ENCODE data around the gene ZDHHC11. TPM values are rescaled to one million over a fixed set of nuclear protein-coding genes. Genes with fewer than 3 reads are reported as not detected.
"Not testable (repeated sequence)": the region's sequence is repeated elsewhere in the genome, so short reads cannot be mapped to it uniquely, and the experiment has no call there.

Gene ZDHHC11
- total RNA-seq, 2 donors from 2014 or later: 10.8 to 16.2 TPM

DNA sequence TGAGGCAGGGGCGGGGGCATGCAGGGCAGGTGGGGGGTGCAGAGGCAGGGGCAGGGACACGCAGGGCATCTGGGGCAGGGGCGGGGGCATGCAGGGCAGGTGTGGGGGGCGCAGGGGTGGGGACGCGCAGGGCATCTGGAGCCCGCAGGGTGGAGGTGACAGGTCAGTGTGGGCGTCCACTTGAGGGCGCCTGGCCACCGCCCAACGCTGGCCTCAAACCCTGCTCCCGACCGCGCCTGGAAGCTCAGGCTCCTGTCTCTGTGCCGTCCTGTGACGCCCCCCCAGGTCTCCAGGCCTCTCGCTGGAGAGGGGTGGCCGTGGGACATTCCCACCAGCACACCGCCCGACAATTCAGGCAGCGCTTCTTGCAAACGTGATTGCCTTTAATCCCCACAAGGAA lies 6.9 kb downstream of the ZDHHC11 start:
- H3K27me3 ChIP-seq, H3K4me1 ChIP-seq, H3K27ac ChIP-seq, H3K9me3 ChIP-seq, H3K4me3 ChIP-seq: not testable (repeated sequence)
- DNase-seq (ENCODE audit: low spot score): peak; percentile 54
- H3K36me3 ChIP-seq: peaks cover 10% of the 10 kb centered on the region

DNA sequence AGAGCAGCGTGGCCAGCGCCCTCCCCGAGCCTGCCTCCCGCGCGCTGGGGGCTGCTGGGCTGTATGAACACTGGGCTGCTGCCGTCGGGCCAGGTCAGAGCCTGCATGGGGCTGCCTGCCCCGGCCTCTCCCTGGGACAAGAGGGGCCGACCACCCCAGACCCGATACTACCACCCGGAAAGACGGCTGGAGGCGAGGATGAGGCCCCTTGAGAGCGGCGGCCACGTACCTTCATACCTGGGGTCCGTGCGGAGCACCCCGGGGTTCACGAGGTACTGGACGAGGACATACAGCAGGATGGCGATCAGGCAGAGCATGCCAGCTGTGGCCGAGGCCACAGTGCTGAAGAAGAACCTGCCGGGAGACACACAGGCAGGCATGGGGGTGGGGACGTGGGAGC lies 7.4 kb downstream of the ZDHHC11 start:
- not testable (repeated sequence) for H3K27me3 ChIP-seq; H3K4me3 ChIP-seq; H3K9me3 ChIP-seq; H3K27ac ChIP-seq; H3K4me1 ChIP-seq; DNase-seq (ENCODE audit: low spot score)
- peaks cover 10% of the 10 kb centered on the region for H3K36me3 ChIP-seq

DNA sequence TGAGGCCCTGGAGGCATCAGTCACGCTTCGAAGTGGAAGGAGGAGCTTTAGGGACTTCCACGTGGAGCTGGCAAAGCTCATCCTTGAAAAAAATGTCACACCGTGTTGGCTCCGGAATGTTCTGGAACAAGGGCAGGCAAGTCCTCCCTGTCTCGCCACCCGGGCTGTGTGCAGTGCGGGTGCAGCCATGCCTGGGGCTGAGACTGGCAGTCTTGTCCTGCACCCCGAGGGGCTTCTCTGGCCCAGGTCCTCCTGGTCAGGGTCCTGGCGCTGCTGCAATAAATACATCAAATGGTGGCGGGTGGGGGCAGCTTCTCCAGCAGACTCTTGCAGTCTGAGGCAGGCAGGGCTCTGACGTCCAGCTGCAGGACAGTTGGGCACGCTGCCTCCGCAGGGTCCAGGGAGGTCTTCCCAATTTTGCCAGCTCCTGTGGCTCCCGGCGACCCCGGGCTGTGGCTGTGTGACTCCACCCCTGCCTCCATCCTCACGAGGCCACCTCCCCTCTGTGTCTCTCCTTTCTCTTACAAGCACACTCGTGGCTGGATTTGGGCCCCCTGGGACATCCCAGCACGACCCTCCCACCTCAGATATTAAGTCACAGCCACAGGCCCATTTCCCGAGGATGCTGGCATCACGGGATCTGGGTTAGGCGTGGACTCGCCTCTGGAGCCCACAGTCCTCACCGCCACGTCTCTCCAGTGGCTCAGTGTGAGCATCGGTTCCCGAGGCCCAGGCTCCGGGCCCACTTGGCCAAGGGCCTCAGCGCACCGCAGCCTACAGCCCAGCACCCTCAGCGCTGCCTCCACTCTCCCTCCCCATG lies 8.2 kb downstream of the ZDHHC11 start:
- peaks cover 10% of the 10 kb centered on the region for H3K36me3 ChIP-seq
- H3K9me3 ChIP-seq; H3K27ac ChIP-seq; DNase-seq (ENCODE audit: low spot score); H3K4me1 ChIP-seq; H3K4me3 ChIP-seq; H3K27me3 ChIP-seq: not testable (repeated sequence)

DNA sequence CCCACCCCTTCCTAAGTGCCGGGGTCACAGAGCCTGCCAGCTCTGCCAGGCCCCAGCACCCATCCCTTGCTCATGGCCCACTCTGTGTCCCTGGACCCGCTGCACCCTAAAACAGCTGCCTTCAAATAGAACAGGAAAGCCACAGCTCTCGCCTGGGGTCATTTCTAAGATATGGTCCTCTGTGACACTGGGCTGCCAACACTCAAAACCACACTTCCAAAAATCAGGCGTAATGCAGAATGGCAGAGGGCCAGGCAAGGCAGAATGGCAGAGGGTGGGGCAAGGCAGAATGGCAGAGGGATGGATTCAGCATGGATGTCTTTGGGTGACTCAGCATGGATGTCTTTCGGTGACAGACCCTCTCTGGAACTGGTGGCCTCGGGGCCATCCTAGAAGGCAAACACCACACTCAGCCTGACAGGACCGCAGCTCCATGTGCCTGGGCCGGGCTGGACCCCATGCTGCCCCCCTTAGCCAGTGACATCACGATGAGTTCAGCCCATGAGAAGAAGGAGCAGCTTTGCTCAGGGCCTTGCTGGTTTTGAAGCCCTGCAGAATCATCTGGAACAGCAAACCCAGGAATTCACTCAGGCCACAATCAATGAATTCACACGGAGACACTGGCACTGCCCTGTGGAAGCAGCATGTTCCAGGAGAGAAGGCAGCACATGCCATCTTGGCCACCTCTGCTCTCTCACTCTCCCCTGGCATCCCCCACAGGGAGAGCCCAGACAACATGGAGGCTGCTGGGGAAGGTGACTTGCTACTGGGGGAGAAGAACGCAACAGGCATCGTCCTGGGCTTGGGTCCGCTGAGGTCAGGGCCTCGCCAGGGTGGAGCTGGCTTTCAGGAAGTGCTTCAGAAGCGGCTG lies 9.0 kb downstream of the ZDHHC11 start:
- not testable (repeated sequence) for H3K27me3 ChIP-seq, H3K27ac ChIP-seq, H3K9me3 ChIP-seq, H3K4me1 ChIP-seq, H3K4me3 ChIP-seq
- H3K36me3 ChIP-seq: peaks cover 10% of the 10 kb centered on the region
- peak; percentile 57 for DNase-seq (ENCODE audit: low spot score)

DNA sequence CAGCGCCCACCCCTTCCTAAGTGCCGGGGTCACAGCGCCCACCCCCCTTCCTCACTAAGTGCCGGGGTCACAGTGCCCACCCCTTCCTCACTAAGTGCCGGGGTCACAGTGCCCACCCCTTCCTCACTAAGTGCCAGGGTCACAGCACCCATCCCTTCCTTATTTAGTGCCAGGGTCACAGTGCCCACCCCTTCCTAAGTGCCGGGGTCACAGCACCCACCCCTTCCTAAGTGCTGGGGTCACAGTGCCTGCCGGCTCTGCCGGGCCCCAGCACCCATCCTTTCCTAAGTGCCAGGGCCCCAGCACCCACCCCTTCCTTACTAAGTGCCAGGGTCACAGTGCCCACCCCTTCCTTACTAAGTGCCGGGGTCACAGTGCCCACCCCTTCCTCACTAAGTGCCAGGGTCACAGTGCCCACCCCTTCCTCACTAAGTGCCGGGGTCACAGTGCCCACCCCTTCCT lies 9.8 kb downstream of the ZDHHC11 start:
- H3K27ac ChIP-seq; H3K27me3 ChIP-seq; H3K4me3 ChIP-seq; H3K4me1 ChIP-seq; DNase-seq (ENCODE audit: low spot score); H3K9me3 ChIP-seq: not testable (repeated sequence)
- H3K36me3 ChIP-seq: peaks cover 10% of the 10 kb centered on the region

DNA sequence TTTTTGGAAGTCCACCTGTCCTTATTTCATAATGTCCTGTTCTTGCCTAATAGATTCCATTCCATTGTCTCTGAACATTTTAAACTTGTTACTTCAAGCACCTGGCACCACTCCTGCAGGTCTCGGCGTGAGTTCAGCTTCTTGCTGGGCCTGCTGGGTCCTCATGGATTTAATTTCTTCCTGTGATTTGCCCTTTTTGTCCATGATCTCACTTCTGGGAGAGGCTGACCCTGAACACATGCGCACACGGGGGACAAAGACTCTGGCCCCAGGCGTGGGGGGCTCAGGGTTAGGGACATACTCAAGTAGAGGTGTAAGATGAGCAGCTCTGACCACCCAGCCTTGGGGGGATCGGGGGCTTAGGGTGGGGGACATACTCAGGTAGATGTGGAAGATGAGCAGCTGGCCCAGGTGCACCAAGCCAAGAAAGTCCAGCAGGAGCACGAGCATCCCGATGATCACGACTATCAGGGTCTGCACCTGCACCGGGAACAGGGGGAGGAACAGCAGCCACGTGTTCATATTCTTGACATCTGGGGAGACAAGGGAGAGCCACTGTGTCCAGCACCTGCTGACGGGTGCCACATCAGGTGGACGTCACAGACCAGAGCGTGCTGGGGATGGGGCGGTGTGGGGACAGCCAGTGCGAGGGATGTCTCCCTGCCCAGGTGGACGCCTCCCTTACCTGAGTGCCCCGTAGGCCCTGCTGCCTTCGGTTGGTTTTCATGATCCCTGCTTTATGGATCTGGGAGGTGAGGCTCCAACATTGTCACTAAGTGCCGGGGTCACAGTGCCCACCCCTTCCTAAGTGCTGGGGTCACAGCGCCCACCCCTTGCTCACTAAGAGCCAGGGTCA lies 10.4 kb downstream of the ZDHHC11 start:
- peaks cover 10% of the 10 kb centered on the region for H3K36me3 ChIP-seq
- peak; percentile 56 for DNase-seq (ENCODE audit: low spot score)
- H3K4me3 ChIP-seq, H3K27ac ChIP-seq, H3K4me1 ChIP-seq, H3K9me3 ChIP-seq, H3K27me3 ChIP-seq: not testable (repeated sequence)

DNA sequence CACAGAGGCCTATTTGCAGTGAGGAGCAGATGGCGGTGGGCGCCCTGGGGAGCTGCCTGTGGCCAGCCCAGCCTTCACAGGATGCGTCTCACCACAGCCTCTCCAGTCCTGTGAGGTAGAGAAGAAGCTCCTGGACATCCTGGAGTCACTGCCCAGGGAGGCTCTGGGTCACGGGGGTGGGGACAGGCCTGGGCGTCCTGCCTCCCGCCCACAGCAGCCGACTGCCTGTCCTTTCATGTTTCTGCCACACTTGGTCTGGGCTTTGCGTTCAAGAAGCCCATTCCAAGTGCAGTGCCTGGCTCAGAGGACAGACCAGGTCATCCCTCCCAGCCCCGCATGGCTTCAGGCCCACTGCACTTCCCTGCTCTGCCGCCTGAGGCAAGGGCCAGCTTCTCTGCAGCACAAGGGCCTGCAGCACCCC lies 12.3 kb downstream of the ZDHHC11 start:
- not testable (repeated sequence) for H3K9me3 ChIP-seq; H3K27ac ChIP-seq; H3K4me3 ChIP-seq; DNase-seq (ENCODE audit: low spot score); H3K4me1 ChIP-seq; H3K27me3 ChIP-seq
- peaks cover 10% of the 10 kb centered on the region for H3K36me3 ChIP-seq

DNA sequence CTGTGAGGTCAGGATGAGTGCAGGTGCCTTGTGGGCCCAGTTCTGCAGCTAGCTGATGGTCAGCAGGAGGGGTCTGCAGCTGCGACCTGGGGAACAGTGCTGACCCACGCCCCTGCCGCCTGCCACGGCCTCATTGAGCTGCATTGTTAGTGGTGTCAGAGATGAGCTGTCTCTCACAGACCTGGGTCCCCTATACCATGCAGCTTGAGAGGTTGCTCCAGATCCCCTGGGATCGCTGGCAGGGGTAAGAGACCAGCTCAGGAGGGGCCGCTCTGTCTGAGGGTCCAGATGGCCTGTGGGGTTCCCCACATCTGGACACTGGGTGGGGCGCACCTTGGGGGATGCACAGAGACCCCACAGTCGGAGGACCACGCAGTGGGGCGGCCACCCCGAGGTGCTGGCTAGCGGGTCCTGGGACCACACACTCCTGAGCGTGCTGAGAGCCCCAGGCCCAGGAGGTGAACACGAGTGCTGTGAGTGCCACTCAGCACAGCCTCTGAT lies 13.1 kb downstream of the ZDHHC11 start:
- not testable (repeated sequence) for DNase-seq (ENCODE audit: low spot score); H3K27me3 ChIP-seq; H3K4me3 ChIP-seq; H3K4me1 ChIP-seq; H3K27ac ChIP-seq; H3K9me3 ChIP-seq
- H3K36me3 ChIP-seq: peaks cover 10% of the 10 kb centered on the region

DNA sequence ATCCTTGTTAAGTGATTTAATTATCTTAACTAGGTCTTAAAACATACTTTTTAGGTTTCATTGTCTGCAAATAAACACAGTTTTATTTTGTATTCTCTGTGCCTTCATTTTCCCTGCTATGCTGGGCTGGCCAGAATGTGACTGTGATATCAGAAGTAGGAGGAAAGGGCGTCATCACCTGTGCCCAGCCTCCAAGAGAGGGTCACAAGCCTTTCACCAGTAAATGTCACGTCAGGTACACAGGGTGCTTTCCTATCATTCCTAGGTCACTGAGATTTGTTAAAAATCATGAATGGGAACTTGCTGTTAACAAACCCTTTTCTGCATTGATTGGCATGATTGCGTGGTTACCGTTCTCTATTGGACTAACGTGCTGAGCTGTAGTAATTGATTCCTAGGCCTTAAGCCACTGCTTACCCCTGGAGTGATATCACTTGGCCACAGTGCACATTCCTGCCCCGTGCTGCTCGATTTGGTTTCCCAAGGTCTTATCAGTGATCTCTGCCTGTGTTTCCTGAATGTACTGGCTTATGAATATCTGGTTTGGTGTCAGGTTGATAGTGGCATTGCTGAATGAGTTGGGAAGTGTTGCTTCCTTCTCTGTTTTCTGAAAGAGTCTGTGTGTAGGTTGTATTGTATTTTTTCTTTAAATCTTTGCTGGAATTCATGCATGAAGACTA lies 14.7 kb downstream of the ZDHHC11 start:
- H3K27me3 ChIP-seq; H3K4me3 ChIP-seq; H3K36me3 ChIP-seq; DNase-seq (ENCODE audit: low spot score); H3K9me3 ChIP-seq; H3K4me1 ChIP-seq: not testable (repeated sequence)
- peak overlapping the region in 1 of 2 donors; percentile 63 for H3K27ac ChIP-seq

DNA sequence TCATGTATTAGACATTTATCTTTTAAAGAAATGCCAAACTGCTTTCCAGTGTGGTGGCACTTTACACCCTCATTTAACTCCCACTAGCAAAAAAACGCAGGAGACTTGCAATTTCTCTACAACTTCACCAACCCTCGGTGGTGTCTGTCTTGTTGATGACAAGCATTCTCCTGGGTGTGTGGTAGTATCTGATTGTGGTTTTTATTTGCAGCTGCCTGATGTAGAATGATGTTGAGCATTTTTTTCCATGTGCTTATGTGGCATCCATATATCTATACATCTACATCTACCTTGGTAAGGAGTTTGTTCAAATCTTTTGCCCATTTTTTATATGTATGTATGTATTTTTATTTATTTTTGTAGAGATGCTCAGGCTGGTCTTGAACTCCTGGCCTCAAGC lies 16.8 kb downstream of the ZDHHC11 start:
- DNase-seq (ENCODE audit: low spot score); H3K27ac ChIP-seq; H3K4me1 ChIP-seq; H3K36me3 ChIP-seq; H3K4me3 ChIP-seq; H3K9me3 ChIP-seq; H3K27me3 ChIP-seq: not testable (repeated sequence)

DNA sequence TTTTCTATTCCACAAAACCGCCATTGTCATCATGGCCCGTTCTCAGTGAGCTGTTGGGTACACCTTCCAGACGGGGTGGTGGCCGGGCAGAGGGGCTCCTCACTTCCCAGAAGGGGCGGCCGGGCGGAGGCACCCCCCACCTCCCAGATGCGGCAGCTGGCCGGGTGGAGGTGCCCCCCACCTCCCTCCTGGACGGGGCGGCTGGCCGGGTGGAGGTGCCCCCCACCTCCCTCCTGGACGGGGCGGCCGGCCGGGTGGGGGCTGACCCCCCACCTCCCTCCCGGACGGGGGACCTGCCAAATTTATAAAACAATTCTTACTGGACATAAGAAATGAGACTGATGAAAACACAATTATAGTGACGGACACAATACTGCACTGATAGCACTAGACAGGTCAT lies 22.6 kb downstream of the ZDHHC11 start:
- not testable (repeated sequence) for H3K27me3 ChIP-seq; H3K4me3 ChIP-seq; H3K4me1 ChIP-seq; DNase-seq (ENCODE audit: low spot score); H3K36me3 ChIP-seq; H3K27ac ChIP-seq; H3K9me3 ChIP-seq

DNA sequence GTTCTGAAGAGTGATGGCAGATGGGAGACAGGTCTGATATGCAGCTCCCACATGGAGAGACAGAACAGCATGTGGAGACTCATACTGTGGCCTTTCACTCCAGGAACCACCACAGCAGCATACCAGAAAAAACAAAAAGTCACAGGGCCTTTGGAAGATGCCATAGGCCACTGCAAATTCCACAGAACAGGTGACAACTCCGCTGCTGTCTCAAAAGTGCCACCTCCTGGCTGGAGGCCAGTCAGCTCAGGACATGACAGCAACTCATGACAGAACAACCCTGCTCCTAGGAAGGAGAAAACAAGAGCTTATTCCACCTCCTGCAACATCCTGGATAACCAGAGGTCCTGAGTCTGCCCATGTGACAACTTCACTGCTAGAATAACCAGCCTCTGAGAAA lies 25.2 kb downstream of the ZDHHC11 start:
- H3K4me1 ChIP-seq; H3K36me3 ChIP-seq; H3K4me3 ChIP-seq; H3K27ac ChIP-seq; H3K9me3 ChIP-seq; H3K27me3 ChIP-seq; DNase-seq (ENCODE audit: low spot score): not testable (repeated sequence)
